Left cardiac atrium (tissue), 4 donors: ENCODE measurements around the gene MRPS5. TPM values are rescaled to one million over a fixed set of nuclear protein-coding genes. Genes with fewer than 3 reads are reported as not detected.

Experiments used
- ATAC-seq, 2 donors: fragments of 200-7000 bp; cut with Tn5 transposase; one replicate each; pipeline ENCODE4 v1.9.1; 2020; ENCODE audit warnings: mild to moderate bottlenecking in 2 of 2, moderate library complexity in 2 of 2
- DNase-seq: peaks from one replicate; pipeline ENCODE4 v3.0.0-alpha.2; 2020
- intact Hi-C, 2 donors: fragments of 100-400 bp; cut with DNase I; formaldehyde crosslinking; loops; one replicate each; pipeline versions ENCODE4 v1.14.1 to v1.15.1; 2022 to 2023
- total RNA-seq, 2 donors: library from RNA; stranded (reverse); fragmentation: NEBNext Ultra II Directional; extraction: Animal tissue kit (Norgen Biotek cat#: 25700); gene quantifications; one replicate each; pipeline ENCODE4 v1.2.1, GENCODE V29; 2021
- donor health status: DM: no; HTN: yes; CAD: no.
- donor health status: DM: no; HTN: yes; CAD: no; lungs with severe emphysema.
- donor health status: DM: yes; HTN: yes; CAD: no.
- donor health status: Dilated cardiomyopathy.

MRPS5 gene
- total RNA-seq, 2 donors from 2014 or later: 56.0 to 56.5 TPM

- DNase-seq: no peak
- intact Hi-C loops: no loop called here
- no peak for ATAC-seq
Observed at GRCh38 chr2:95052307-95052706, 69.3 kb downstream of the MRPS5 start.

- DNase-seq (no peak), ATAC-seq (no peak)
- intact Hi-C loops: no loop called here
Observed at GRCh38 chr2:95051626-95052025, 70.0 kb downstream of the MRPS5 start.

- intact Hi-C loops: no loop called here
- no peak for DNase-seq
- ATAC-seq: no peak
Observed at GRCh38 chr2:95050385-95051300, 71.0 kb downstream of the MRPS5 start.

GRCh38 chr2:95049961-95050360, 71.6 kb downstream of the MRPS5 start:
- DNase-seq (no peak), ATAC-seq (no peak)
- intact Hi-C loops: no loop called here

- ATAC-seq (no peak), DNase-seq (no peak)
- intact Hi-C loops: no loop called here
Observed at GRCh38 chr2:95049683-95049955, 72.0 kb downstream of the MRPS5 start.

- intact Hi-C loops: no loop called here
- no peak for ATAC-seq
- DNase-seq: no peak
Observed at GRCh38 chr2:95048825-95049682, 72.6 kb downstream of the MRPS5 start.

- ATAC-seq (no peak), DNase-seq (no peak)
- intact Hi-C loops: no loop called here
Observed at GRCh38 chr2:95047629-95048510, 73.7 kb downstream of the MRPS5 start.

GRCh38 chr2:95046371-95047112, 75.1 kb downstream of the MRPS5 start:
- intact Hi-C loops: no loop called here
- DNase-seq (no peak), ATAC-seq (no peak)

- DNase-seq (no peak), ATAC-seq (no peak)
- intact Hi-C loops: no loop called here
Observed at GRCh38 chr2:95044601-95045000, 77.0 kb downstream of the MRPS5 start.

GRCh38 chr2:95043300-95044093, 78.1 kb downstream of the MRPS5 start:
- DNase-seq: peak; percentile 92
- ATAC-seq: peak; percentile 95 to 97
- intact Hi-C loops: no loop called here

GRCh38 chr2:95042472-95043271, 78.9 kb downstream of the MRPS5 start:
- DNase-seq (peak; percentile 5), ATAC-seq (peak in 1 of 2 donors; percentile 2)
- intact Hi-C loops: no loop called here

- ATAC-seq: no peak
- DNase-seq: no peak
- intact Hi-C loops: no loop called here
Observed at GRCh38 chr2:95041824-95042442, 79.7 kb downstream of the MRPS5 start.

GRCh38 chr2:95041060-95041823, 80.4 kb downstream of the MRPS5 start:
- intact Hi-C loops: no loop called here
- DNase-seq (no peak), ATAC-seq (peak in 1 of 2 donors; percentile 62)

- DNase-seq (no peak), ATAC-seq (no peak)
- intact Hi-C loops: no loop called here
Observed at GRCh38 chr2:95040426-95040825, 81.2 kb downstream of the MRPS5 start.

- DNase-seq (no peak), ATAC-seq (no peak)
- intact Hi-C loops: no loop called here
Observed at GRCh38 chr2:95039978-95040377, 81.6 kb downstream of the MRPS5 start.

- ATAC-seq: no peak
- intact Hi-C loops: no loop called here
- no peak for DNase-seq
Observed at GRCh38 chr2:95039363-95039762, 82.2 kb downstream of the MRPS5 start.
